Stimulated activated CD4-positive, alpha-beta T cell treated with anti-CD3 and anti-CD28 coated beads, Interleukin-1b, Interleukin-23, amount 100 ng/mL, for 1 hour (primary cell): ENCODE data around the gene DNASE1.

Experiments
- DNase-seq, 2 donors: peaks; one replicate each; pipeline ENCODE4 v3.0.0-alpha.2; 2020; ENCODE audit warnings: low read depth in 2 of 2

The DNASE1 gene

DNA sequence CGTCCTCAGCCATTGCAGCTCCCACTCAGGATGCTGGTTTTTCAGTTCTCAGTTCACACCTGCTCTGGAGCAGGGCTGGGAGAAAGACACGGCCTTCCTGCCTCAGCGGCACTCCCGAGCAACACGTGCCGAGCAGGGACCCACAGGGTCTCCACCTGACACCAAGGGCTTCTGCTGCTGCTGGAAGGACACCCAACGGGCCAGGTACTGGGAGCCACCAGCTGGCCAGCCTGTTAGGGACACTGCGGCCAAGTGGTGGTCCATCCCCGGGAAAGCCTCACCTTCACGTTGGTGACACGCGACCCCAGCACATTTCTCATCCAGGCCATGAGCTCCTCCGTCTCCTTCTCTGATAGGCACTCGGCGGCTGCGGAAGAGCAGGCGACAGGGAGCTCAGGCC, 8.1 kb downstream of the DNASE1 start:
- DNase-seq, result no peak

DNA sequence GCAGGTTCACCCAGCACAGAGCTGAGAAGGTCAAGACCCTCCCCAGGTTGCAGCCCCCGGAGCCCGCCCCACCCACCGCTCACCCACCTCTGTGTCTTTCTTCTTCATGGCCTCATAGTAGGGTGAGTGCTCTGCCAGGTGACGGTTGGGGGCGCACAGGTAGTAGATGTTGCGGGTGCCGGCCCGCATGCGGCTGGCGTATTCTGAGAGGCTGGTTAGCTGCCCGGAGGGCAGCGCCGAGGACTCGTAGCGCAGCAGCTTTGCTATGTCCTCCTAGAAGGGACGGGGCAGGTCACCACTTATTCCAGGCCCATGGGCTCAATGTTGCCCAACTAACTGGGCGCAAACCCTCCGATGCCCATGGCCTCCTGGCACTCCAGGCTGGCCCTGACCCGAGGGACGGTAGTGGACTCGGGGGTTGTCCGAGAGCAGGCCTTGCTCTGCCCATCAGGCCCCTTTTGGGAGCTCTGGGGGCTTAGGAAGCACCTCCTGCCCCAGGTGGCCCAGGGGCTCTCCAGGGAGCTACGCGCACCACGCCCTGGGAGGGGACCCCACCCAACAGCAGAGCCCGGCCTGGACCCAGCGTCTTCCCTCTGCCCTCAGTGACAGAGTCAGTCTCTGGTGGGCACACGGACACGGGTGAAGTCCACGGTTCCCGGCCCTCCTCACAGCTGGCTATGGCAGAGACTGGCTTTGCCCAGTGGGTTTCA, 9.9 kb downstream of the DNASE1 start:
- no peak for DNase-seq

DNA sequence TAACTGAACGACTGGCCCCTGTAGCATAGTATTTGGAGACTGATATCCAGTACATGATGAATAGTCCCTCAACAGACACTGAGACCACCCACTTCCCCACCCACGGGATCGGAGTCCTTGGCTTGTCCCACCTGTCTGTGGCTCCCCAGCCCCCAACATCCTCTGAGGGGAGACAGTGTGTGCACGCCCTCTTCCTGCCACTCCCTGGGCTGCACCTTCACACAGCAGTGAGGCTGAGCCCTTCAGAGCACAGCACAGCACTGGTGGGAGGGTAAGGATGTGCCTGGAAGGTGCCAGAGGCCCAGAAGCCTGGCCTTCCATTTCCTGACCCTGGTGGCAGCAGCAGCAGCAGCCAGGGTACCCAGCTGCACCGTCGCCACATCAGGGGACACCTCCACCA, 11.0 kb downstream of the DNASE1 start:
- DNase-seq, result peak in 1 of 2 donors; percentile 5

DNA sequence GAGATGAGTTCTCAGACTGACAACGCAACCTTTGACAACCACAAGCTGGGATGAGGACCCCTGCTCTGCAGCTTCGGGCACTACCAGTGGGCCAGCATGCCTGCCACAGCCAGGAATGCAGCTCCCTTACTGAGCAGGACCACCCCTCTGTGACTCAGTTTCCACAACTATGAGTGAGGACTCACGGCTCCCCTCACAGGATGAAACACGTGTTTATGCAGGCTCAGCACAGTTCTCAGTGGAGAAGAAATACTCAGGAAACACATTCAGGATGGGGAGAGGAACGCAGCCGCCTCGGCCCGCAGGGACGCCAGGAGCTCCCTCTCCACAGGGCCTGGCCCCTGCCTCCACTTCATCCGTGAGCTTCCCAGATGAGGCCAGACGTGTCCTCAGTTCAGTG, 14.1 kb downstream of the DNASE1 start:
- no peak for DNase-seq

DNA sequence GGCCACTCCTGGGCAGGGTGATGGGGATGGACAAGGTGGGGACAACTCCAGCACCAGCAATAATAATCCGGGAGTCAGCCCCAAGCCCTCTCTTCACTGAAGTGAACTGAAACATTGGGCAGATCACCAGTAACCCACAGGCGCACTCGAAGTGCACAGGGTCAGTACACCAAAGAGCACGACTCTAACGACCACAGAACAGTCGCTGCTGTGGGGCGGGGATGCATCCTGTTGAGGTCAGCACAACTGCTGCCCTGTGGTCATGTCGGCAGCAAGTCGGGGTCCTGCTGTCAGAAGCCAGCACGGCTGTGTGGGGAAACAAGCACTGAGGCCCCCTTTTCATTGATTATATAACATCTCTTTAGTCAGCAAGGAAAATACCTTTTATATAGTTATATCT, 14.6 kb downstream of the DNASE1 start:
- DNase-seq, result no peak

DNA sequence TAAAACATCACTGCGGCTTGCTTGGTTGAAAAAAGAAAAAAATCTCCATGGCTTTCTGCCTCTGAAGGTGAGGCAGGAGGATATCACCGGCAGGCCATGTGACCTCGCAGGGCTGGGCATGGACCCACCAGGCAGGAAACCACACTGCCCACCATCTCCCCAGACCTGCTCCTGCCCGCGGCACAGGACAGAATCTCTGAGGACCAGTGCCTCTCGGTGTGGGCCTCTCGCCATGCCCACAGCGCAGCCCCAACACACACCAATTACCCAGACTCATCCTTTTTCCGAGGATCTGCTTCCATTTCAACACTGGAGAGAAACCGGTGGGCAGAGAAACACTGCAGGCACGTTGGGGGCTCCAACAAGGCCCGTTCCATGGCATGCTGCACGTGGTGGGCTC, 16.2 kb downstream of the DNASE1 start:
- no peak for DNase-seq

DNA sequence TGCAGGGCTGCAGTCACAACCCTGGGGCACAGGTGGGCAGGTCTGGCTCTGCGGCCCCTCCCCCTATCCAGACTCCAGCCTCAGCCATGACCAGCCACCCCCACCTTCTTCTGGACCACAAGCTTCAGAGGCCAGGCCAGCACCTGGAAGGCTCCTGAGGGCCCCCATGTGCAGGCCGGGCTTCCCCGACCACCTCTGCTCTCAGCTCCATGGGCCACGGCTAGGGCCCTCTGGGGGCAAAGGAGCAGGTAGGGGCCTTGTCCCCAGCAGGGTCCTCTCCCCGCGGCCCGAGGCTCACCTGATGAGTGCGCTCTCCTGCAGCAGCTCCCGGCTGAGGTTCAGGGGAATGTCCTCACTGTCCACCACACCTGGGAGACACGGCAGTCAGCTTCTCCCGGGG, 16.9 kb downstream of the DNASE1 start:
- no peak for DNase-seq

DNA sequence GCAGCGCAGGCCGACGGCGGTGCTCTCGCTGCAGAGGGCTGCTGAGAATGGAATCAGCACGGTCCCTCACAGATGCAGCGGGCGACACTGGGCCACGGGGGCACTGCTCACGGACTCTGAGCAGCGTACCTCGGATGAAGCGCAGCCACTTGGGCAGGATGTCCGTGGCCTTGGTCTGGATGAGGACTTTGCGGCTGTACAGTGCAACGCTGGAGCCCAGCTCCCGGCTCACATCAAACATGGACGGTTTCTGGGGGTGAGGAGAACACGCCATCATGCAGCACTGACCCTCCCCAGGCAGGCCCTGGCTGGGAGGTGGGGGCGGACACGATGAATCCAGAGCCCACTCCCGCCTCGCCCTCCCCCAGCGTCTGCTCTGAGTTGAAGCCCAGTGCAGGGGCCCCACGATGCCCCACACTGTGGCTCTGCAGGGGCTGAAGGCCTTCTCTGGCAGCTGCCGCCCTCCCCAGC, 18.1 kb downstream of the DNASE1 start:
- no peak for DNase-seq

DNA sequence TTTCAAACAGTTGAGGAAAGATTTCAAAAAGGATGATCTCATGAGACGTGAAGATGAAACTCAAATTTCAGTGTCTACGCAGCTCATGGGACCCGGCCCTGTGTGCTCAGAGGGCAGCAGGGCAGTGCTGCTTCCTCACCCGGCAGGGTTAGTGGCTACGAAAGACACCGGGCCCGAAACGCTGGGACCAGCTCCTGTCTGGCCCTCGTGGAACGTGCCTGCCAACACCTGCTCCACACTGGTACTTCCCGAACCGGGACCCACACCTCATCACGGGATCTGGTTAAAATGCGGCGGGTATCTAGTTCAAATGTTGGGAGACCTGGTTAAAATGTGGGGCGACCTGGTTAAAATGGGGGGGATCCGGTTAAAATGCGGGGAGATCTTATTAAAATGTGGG, 18.7 kb downstream of the DNASE1 start:
- no peak for DNase-seq

DNA sequence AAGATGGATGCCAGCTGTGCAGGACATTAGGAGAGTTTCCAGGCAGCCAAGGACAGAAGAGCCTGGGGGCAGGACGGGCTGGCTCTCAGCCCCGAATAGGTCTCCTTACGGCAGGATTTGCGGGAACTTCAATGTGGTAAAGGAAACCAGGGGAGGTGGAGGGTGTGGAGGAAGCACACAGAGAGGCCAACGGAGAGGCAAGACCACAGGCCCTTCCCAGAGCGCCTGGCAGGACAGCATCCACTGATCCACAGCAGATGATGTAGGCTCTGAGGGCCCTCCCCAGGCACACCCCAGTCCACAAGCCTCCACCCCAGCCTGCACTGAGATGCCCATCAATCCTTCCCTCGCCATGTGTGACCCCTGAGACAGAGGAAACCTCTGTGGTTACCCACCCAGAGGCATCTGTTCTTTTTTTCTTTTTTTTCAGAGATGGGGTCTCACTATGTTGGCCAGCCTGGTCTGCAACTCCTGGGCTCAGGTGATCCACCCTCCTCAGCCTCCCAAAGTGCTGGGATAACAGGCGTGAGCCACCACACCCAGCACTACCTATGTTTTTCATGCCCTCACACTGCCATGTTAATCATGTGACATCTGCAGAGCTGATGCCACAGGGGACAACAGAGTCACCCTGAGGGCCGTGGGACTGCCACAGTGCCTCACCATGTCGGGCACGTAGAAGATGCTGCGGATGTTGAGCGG, 19.3 kb downstream of the DNASE1 start:
- DNase-seq, result no peak

DNA sequence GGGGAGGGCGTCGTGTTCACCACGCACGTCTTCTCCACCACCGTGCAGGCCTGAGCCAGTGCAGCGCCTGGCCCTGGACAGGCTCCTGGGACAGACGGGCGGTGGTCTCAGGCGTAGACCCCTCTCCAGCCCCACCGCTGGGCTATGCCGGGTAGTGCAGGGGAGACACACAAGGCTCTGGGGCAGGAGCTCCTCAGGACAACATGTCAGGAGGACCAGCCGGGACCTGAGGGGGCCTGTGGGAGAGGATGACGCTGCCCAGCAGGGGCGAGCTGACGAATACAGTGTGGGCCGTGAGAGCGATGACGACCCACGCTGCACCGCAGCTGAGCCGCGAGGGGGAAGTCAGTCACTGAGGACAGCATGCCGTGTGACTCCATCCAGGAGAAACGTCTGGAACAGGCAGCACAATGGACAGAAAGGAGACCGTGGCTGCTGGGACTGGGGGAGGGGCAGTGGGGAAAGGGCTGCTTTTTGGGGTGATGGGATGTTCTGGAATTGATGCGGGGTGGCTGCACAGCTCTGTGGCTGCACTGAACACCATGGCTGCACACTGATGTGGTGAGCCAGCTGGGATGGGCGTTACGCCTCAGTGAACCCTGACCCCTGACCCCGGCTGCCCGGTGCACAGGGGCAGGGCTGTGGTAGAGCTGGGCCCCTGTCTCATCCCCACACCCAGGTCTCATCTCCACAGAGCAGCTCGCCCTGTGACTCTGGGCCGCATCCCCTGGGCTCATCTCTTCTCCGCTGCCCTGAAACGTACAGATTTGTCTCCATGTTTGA, 20.2 kb downstream of the DNASE1 start:
- no peak for DNase-seq

DNA sequence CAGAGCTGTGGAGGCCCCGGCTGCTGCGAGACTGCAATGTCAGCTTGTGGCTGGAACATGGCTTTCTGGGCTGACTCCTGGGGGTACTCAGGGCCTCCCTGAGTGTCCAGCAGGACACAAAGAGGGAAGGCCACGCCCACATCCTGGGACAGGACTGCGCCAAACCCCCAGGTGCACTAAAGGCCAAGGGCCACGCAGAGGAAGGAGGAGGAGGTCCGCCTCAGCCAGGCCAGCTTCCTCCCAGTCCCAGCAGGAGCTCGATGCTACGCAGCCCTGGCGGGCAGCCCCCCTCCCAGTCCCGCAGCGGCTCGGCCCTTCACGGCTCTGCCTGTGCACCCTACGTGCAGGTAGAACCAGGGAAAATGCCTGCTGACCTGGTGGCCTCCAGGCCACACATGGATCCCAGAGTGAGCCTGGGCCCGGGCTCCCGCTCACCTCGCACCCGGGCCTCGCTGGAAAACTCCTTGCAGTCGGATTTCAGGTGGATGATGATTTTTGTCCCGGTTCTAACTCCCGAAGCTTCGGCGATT, 21.2 kb downstream of the DNASE1 start:
- DNase-seq, result no peak

DNA sequence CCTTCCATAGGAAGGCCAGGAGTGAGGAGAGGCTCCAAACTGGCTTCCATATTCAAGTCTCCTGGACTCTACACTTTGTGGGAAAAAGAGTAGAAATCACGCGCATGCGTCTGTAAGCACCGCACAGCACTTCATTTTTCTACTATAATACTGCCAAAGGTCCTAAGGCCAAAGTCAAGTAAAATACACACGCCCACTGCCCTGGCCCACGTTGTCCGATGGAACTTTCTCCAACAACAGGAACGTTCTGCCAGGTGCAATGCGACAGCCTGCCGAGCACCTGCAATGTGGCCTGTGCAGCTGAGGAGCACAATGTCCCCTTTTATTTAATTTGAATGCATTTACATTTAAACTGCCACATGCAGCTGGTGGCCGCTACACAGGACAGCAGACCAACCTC, 23.5 kb downstream of the DNASE1 start:
- DNase-seq, result no peak

DNA sequence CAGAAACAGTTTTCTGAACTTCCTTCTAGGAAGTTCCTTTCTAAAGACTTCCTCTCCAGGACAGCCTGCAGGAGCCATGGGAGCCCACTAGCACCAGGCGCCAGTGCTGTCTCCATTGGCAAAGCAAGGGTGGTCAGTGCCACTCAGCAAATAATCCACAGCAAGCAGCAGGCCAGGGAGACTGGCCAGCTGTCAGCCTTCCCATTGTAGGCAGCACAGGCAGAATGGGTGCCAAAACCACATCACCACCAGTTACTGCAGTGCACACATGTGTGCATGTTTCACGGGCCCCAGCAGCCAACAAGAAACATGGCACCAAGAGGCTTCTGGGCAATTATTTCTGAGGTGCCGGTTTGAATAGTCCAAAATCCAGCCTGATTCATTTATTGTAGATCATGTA, 26.7 kb downstream of the DNASE1 start:
- DNase-seq, result no peak

DNA sequence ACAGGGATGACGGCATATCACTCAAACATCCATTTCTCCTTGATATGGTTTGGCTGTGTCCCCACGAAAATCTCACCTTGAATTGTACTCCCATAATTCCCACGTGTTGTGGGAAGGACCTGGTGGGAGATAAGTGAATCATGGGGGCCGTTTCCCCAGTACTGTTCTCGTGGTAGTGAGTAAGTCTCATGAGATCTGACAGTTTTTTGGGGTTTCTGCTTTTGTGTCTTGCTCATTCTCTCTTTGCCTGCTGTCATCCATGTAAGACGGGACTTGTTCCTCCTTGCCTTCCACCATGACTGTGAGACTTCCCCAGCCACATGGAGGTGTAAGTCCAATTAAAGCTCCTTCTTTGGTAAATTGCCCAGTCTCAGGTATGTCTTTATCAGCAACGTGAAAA, 32.5 kb downstream of the DNASE1 start:
- DNase-seq, result no peak

DNA sequence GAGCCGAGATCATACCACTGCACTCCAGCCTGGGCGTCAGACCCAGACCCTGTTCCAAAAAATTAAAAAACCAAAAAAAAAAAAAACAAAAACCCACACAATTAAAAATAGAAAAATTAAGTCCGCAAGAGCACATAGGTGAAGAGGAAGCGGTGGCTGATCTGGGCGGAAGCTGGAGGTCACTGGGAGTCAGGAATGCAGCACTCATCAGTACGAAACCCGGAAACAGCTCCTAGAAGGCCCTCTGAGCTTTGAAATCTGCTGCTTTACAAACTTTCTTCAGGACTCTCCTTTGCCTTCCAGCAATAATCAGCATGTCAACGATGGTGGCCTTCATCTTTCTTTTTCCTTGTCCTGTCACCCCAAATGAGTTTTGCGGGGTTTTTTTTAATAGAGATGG, 33.3 kb downstream of the DNASE1 start:
- no peak for DNase-seq

DNA sequence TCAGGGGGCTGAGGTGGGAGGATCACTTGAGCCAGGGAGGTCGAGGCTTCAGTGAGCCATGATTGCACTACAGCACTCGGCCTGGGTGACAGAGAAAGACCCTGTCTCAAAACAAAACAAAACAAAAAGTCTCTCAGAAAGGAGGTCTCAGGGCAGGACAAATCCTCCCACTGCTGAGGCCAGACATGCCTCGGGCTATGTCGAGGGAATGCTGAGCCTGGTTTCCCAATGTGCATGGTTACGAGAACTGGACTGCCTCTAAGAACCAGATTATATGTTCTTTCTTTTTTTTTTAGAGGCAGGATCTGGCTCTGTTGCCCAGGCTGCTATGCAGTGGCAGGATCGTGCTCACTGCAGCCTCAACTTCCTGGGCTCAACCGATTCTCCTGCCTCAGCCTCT, 35.2 kb downstream of the DNASE1 start:
- no peak for DNase-seq

DNA sequence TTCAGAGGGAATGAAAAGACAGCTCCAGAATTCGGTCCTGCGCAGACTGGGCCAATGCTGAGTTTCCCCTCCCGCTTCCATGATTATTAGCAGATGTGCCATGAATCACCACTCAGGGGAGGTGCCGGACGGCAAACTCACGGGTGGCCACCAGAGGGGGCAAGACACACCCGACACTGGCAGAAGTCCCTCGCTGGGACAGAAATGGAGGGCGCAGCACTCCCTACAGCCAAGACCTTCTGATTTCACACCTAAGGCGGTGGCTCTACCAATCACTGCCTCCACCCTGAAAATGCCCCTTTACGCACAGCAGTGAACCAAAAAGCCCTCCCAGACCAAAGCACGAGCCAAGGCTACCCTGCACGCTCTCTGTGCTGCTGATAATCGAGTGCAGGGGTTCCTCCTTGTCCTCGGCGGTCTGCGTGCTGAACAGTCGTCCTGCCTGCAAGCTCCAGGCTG, 36.0 kb downstream of the DNASE1 start:
- DNase-seq, result peak; percentile 63 to 65

DNA sequence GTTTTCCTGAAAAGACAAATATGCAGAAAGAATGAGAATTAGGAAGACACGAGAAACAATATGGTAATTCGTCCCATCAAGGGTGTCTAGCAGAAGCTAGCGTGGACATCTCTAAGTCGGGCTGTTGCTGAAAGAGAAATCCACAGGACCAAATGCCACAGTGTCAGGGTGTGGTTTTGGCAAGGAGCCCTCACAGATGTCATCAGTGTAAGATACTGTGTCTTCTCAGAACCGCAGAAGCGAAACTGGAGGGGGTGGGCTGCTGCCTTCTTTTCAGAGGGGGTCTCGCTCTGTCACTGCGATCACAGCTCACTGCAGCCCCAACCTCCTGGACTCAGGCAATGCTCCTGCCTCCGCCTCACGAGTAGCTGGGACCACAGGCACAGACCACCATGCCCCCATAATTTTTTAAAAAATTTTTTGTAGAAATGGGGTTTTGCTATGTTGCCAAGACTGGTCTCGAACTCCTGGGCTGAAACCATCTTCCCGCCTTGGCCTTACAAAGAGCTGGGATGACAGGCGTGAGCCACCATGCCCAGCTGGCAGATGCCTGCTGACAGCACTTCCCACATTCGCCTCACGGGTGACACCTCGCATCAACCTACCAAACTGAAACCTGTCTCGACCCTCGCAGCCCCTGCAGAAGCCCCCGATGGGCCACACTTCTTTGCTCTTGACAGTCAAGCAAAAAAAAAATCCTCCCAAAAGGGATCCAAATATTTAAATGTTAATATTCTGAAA, 36.7 kb downstream of the DNASE1 start:
- no peak for DNase-seq

DNA sequence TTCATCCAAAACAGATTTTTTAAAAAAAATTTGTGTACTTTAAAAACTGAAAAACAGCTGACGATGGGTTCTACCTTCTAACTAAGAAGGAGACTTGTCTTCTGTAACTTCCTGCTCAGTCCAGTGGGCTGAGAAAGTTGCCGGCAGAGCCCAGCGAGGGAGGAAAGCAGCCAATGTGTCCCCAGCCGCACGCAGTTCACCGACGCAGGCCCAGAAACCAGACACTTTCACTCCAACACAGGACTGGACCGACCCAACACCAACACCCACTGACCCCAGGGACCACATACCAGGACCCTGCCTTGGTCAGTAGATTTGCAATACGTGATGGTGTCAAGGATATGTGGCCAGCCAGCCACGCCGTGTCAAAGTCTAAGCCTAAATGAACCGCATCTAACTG, 37.3 kb downstream of the DNASE1 start:
- DNase-seq, result no peak

DNA sequence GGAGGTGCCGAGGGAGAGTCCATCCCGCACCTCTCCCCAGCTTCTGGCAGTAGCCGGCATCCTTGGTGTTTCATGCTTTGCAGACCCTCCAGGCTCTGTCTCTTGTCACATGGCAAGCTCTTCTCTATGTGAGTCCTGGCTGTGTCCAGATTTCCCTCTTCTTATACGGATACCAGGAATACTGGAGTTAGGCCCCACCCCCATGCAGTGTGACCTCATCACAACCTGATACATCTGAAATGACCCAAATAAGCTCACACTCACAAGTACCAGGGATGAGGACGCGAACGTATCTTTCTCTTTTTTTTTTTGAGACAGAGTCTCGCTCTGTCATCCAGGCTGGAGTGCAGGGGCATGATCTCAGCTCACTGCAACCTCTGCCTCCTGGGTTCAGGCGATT, 39.6 kb downstream of the DNASE1 start:
- DNase-seq, result no peak
